Cortex of kidney (tissue), 1 donor: ENCODE data around the gene GAST.
A peak's percentile ranks its signal among the peaks of the same experiment; 100 is the strongest.
"Not testable (repeated sequence)": the region's sequence is repeated elsewhere in the genome, so short reads cannot be mapped to it uniquely, and the experiment has no call there.

Source experiments
- DNase-seq: peaks from one replicate; lab custom pipeline; 2025; lab: John Stamatoyannopoulos, UW

Gene GAST

DNA sequence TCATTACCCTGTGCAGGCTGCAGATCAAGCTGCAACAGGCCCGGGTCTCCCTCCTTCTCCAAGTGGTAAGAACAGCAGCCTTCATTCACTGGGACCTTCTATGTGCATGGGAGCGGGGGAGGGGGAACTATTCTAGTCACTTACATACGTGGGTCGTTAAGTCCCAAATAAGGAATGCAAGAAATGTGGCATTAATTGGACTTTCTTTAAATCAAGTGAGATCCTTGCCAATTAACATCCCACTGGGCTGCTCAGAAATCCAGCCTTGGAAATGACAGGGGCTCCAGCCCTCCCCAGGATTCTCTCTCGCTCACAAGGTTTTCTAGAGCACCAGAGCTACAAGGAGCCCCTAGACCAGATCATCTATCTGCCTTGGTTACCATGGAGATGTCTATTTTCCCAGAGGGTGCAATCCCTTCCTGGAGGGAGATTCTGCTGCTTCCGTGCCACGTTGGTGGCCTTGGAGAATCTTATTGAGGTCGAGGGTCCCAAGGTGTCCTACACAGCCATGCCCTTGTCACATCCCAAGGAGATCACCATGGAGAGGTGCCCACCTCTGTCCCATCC, 28.6 kb upstream of the GAST start:
- DNase-seq: no peak

DNA sequence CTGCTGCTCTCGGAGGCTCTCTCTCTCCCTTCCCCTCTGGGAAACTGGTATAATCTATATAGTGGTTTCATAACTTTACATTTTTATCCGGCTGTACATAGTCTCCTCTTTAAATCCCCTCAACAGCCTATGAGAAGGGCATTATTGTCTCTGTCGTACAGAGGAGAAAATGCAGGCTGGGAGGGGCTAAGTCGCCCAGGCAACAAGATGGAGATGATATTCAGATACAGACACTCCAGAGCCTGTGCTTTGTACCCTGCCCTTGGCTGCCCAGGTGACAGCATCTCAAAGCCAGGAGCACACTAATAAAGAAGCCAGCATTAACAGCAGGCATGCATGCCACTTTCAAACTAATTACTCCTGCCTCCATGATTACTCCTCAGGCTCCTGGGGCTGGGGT, 28.1 kb upstream of the GAST start:
- DNase-seq: no peak

DNA sequence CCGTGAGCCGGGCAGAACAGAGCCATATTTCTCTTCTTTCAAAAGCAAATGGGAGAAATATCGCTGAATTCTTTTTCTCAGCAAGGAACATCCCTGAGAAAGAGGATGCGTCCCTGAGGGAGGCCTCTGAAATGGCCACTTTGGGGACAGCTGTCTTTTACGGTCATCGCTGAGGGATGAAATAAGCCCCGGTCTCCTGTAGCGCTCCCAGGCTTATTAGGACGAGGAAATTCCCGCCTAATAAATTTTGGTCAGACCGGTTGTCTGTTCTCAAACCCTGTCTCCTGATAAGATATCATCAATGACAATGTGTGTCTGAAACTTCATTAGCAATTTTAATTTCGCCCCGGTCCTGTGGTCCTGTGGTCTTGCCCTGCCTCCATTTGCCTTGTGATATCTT, 26.4 kb upstream of the GAST start:
- DNase-seq: not testable (repeated sequence)

DNA sequence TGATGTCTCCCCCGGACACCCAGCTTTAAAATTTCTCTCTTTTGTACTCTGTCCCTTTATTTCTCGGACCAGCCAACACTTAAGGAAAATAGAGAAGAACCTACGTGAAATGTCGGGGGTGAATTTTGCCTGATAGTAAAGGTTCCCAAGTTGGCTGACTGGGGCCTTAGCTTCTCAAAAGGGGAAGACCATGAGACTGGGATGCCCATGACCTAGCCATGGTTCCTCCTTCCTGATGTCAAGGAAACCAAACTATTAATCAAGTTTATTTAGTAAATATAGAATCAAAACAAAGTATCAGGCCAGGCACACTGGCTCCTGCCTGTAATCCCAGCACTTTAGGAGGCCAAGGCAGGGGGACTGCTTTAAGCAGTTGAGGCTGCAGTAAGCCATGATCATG, 25.9 kb upstream of the GAST start:
- no peak for DNase-seq

DNA sequence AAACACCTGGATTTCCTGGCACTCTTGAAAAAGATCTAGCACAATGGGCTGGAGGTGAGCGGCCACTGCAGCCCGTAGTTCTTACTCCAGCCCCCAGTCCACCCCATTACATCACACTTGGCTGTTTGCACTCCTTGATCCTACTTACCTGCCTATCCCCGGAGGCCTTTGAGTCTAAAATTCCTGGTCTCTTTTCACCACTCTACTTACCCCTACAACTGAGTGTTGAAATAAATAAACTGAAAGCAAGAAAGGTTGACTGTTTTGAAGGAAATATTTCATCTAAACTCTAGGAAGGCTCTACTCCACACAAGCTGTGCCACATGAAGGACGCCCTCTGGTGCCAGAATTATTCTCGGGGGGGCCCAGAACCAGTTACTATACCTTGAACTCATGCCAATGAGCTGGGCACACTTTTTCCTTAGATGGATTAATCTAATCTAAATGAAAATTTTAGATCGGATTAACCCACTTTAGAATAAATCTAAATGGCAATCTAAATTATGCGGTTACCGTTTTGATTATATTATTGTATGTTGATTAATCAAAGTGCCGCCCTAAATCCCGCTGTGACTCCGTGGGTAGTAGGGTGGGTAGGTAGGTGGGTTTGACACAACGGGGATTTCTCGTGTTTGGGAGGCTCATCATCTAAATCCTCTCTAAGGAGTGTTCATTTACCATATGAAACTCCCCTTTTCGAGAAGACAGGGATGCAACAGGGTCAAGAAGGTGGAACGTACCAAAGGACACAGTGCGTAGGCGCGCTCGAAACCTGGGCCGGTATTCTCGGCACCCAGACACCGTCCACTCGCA, 24.1 kb upstream of the GAST start:
- no peak for DNase-seq

DNA sequence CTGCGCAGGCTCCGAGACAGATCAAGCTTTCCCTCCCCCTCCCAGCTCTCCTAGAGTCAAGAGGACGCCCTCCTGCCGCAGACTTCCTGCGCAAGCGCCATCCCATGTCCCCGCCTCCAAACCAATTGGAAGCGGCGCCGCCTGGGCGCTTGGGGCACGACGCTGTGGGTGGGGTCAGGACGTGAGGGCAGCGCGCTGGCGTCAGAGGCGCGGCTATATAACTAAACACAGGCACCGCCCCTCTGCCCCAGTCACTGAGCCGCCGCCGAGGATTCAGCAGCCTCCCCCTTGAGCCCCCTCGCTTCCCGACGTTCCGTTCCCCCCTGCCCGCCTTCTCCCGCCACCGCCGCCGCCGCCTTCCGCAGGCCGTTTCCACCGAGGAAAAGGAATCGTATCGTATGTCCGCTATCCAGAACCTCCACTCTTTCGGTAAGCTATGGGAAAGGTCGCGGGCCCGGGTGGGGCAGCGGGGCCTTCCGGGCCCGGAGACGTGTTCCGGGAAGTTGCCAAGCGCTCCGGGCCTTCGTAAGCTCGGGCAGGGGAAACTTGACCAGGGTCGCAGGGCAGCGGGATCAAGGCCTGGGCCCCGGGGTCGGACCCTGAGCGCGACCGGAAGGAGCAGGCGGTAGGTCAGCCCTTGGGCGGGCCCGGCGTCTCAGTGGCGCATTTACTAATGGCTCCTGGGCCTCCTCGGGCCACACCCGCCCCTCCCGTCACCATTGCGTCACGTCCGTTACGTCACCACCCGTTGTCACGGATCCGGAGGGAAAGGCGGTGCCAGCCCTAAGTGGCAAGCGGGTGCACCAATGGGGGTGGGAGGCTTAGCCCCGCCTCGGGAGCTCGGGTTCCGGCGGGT, 23.3 kb upstream of the GAST start, which contains the start of gene EIF1:
Gene EIF1, plus strand, starts transcription at position 245 of the 856 bp plus-strand sequence. Its CDS starts 154 bp downstream, at position 399.
- peak; percentile 54 for DNase-seq

DNA sequence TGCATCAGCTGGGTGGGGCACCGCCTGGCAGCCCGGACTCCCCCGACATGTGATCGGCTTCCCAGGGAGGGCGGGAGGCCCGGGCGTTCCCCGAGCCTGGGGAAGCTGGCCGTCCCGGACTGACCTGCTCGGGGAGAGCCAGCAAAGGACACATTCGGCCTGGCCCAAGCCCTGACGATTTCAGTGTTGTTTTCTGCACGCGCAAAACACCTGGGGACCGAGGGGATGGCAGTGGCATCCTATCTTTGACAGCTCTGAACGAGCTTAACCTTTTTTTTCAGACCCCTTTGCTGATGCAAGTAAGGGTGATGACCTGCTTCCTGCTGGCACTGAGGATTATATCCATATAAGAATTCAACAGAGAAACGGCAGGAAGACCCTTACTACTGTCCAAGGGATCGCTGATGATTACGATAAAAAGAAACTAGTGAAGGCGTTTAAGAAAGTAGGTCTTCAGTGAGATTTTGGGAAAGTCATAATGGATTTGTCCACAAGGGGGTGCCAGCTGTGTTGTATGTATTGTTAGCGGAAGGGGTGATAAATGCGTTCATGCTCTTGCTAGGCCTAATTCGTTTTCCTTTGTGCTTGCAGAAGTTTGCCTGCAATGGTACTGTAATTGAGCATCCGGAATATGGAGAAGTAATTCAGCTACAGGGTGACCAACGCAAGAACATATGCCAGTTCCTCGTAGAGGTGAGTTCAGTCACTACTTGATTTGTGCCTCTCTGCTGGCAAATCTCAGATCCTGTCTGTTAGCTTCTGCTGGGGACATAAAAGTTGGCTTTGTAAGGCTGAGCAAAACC, 22.4 kb upstream of the GAST start:
- no peak for DNase-seq

DNA sequence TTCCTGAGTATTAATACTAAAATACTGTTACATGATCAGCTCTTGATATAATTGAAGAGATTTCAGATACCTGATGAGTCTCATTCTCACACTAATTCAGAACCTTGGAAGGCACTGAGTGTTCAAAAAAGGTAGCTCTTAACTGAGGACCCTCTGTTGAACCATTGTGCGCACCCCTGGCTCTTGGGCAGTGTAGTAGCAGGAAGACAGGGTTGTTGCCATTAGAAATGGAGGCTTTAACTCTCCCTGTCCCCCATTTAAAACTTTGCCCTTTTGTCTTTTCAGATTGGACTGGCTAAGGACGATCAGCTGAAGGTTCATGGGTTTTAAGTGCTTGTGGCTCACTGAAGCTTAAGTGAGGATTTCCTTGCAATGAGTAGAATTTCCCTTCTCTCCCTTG, 21.6 kb upstream of the GAST start:
- DNase-seq: no peak

DNA sequence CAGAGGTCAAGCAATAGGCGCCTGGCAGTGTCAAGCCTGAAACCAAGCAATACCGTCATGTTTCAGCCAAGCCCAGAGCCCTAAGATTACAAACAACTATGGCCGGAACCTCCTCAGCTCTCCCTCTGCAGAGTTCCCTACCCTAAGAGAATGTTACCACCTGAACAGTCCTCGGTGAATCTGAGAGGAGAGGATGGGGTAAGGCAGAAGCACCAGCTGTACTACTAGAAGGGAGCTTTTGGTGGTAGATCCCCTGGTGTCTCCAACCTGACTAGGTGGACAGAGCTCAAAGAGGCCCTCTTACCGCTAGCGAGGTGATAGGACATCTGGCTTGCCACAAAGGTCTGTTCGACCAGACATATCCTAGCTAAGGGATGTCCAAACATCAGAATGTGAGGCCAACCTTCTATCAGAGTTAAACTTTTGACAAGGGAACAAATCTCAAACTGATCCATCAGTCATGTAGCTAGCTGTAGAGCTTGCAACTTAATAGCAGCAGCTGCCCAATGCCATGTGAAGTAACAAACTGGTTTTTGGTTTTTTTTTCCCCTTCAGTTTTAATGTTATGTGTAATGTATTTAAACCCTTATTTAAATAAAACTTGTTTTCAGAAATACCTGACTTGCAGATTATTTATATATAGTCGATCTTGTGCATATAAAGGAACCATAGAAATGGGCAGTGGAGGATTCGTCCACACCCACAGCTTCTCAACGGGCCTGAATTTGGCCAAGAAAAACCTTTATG, 20.9 kb upstream of the GAST start:
- DNase-seq: no peak

DNA sequence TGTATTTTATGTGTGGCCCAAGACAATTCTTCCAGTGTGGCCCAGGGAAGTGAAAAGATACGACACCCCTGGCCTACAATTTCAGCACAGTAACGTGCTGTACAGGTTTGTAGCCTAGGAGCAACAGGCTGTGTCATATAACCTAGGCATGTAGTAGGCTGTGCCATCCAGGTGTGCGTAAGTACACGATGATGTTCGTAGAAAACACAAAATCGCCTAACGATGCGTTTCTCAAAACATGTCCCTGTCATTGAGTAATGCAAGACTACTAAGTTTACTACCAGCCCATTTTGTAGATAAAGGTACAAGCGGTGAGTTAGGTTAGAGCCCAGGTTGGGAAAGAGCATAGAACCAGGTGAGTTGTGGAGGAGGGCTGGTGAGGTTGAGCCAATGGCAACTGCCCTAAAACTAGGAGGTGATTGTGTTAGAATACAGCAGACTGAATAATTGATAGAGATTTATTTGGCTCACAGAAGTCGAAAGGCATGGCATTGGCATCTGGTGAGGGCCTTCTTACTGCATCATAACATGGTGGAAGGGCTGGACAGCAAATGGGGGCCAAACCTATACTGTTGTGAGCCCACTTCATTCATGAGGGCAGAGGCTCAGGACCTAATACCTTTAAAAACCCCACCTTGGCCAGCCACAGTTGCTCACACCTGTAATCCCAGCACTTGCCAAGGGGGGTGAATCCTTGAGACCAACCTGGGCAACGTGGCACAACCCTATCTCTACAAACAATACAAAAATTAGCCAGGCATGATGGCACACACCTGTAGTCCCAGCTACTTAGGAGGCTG, 19.2 kb upstream of the GAST start:
- DNase-seq: no peak

DNA sequence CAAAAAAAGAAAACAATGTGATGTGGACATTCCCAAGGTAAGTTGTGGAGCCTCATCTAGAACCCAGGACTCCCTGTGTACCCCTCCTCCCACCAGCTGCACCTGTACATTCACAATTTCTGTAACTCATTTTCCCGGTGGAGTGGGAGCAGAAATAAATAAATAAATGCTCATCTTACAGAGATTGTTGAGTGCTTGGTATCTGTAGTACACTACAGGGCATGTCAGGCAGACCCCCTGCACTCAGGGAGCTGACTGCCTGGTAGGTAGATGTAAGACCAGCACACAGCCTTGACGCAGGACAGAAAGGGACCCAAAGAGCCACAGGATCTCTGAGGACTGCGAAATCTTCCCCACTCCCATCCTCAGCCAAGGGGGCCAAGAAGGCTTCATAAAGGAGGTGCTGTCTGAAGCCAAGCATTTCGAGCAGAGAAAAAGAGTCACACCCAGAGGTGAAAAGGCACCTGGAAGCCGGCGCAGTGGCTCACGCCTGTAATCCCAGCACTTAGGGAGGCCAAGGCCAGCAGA, 16.9 kb upstream of the GAST start:
- no peak for DNase-seq

DNA sequence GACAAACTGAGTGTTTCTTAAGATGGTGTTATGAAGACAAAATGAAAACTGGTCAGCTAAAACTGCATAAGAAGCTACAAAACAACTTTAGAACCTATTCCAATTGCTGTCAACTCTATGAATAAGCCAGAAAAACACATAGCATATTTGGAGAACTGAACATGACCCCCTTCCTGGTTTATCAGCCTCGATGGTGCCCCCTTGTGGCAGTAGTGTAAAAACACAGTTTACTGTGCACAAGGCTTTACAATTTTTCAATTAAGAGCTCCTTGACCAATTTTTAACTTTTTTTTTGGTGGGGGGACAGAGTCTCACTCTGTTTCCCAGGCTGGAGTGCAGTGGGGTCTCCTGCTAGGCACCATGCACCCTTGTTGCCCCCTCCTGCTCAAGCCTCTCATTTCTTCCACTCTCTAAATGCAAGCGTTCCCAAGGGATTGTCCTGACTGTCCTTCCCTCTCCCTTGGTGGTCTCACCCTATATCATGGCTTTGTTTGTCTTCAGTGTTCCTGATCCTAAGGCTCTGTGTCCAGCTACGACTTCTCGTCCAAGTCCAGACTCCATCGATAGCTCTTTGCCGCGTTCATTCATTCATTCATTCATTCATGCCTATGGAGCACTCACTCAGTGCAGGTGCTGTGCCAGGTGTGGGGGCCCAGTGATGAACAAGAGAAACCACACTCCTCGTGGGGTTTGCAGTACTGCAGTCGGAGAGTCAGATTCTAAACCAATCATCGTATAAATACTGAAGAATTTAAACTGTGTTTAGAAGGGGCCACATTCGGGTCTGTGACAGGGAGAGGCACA, 16.0 kb upstream of the GAST start:
- DNase-seq: no peak

DNA sequence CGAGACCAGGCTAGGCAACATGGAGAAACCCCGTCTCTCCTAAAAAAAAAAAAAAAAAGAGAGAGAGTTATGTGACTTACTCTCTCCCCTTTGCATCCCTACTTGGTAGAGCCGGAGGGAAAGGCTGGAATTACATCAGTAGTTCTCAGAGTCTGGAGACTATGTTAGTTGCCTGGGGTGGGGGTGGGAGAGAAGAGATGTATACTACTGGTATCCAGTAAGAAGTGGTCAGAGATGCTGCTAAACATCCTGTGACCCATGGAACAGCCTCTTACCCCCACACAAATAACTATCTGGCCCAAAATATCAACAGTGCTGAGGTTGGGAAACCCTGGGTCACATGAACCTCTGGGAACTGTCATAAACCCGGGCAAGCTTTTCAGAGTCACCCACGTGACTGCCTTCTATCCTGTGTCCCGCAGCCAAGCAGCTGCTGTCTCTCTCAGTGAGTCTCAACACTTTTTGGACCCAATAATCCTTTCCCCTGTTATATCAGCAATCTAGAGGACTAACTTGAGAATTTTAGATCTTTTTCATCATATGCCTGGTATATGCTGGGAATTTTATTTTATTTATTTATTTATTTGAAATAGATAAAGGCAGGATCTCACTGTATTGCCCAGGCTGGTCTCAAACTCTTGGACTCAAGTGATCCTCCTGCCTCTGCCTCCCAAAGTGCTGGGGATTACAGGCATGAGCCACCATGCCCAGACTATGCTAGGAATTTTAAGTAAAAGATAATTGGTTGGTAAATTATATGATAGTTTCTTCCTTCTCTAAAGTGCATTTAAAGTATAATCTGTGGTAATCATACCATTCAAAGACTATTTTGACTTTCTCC, 14.8 kb upstream of the GAST start:
- no peak for DNase-seq

DNA sequence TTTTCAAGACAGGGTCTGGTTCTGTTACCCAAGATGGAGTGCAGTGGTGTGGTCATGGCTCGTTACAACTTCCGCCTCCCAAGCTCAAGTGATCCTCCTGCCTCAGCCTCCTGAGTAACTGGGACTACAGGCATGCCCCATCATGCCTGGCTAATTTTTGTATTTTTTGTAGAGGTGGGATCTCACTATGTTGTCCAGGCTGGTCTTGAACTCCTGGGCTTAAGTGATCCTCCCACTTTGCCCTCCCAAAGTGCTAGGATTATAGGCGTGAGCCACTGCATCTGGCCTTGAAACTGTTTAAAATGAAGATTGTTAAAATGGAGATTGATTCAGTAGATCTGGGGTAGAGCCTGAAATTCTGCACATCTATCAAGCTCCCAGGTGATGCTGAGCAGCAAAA, 11.3 kb upstream of the GAST start:
- not testable (repeated sequence) for DNase-seq

DNA sequence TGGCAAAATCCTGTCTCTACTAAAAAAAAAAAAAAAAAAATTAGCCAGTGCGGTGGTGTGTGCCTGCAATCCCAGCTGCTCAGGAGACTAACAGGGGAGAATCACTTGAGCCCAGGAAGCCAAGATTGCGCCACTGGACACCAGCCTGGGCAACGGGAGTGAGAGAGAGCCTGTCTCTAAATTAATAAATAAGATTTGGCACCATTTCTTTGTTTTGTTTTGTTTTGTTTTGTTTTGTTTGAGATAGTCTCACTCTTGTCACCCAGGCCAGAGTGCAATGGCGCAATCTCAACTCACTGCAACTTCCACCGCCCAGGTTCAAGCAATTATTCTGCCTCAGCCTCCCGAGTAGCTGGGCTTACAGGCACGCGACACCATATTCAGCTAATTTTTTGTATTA, 9.4 kb upstream of the GAST start:
- DNase-seq: no peak

DNA sequence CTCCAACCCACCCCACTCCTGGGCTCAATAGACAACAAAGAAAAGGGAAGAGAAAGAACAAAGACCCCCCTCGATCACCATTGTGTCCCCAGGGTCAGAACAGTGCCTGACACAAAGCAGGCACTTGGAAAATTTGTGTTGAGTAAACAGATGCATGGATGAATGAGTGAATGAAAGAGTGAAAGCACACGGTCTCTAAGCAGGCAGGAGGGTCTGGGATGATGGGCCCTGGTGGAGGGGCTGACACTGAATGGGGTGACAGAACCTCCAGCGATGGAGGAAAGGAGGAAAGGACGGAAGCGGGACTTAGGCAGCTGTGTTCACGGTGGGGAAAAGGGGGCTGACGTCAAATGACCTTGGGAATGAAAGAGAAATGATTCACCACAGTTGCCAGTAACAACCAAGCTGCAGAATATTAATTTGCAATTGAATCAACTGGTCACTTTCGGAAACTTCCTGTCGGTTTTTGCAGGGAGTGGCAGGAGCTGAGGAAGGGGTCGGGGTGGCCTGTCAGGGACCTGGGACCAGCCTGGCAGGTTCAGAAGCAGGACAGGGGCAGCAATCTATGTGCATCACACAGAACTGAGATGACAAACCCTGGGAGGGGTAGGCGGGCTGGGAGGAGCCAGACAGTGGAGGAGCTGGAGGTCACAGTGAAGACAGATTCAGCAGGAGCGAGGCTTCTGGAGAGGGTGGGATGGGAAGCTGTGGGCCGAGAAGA, 6.7 kb upstream of the GAST start:
- no peak for DNase-seq

DNA sequence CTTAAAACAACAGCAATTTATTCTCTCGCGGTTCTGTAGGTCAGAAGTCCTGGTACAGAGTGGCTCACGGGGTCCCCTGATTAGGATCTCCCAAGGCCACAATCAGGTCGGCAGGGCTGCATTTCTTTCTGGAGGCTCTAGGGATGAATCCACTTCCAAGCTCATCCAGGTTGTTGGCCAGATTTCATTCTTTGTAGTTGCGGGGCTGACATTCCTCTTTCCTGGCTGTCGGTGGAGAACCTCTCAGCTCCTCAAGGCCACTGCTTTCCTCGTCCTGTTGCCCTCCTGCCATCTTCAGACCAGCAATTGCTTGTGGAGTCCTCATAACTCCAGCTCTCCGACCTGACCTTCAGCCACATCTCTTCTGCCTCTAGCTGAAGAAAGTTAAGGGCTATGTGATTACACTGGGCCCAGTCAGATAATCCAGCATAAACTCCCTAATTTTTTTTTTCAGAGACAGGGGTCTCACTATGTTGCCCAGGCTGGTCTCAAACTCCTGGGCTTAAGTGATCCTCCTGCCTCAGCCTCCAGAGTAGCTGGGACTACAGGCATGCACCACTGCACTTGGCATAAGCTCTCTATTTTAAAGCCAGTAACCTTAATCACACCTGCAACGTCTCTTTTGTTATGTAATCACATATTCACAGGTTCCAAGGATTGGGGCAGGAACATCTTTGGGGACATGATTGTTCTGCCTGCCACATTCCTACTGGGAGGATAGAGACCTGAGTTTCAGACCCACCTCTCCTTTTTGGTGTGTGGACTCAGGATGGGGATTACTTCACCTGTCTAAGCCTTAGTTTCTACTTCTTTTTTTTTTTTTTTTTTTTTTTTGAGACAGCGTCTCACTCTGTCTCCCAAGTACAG, 4.1 kb upstream of the GAST start:
- no peak for DNase-seq
